ENCODE measurements around the gene RTL10. TPM values are rescaled to one million over a fixed set of nuclear protein-coding genes. Genes with fewer than 3 reads are reported as not detected.

The RTL10 gene
- total and polyA plus RNA-seq, 2 of the 13 experiments (the other 11 are each of a cell fraction or from before 2014, with no cell fraction given) = 14.1 to 15.8 TPM

GRCh38 chr22:19880786-19881569 lies 26.3 kb upstream of the RTL10 start (continued):
- TF ChIP-seq TERF1 (CRISPR knock-in tag; IDR thresholded peaks at IDR 0.05) = no peak
- no peak for TF ChIP-seq ATF6 (CRISPR knock-in tag; conservative IDR thresholded peaks at IDR 0.05)
- TF ChIP-seq IRF2 (CRISPR knock-in tag; IDR thresholded peaks at IDR 0.05) = peak; percentile 71
- no peak for TF ChIP-seq PBX3 (CRISPR knock-in tag; IDR thresholded peaks at IDR 0.05; ENCODE audit: borderline replicate concordance)
- TF ChIP-seq USF2 (IDR thresholded peaks at IDR 0.05; ENCODE audit: low read depth, low read length) = no peak
- TF ChIP-seq USF2 (CRISPR knock-in tag; IDR thresholded peaks at IDR 0.05; ENCODE audit: borderline replicate concordance) = no peak
- no peak for TF ChIP-seq ZNF468 (CRISPR knock-in tag; IDR thresholded peaks at IDR 0.05)
- no peak for TF ChIP-seq ZNF607 (CRISPR knock-in tag; IDR thresholded peaks at IDR 0.05; ENCODE audit: borderline replicate concordance)
- TF ChIP-seq ZMYM3 (CRISPR knock-in tag; IDR thresholded peaks at IDR 0.05) = 0 out of 2 replicates have a peak, but pooled peaks have one; percentile 22
- no peak for TF ChIP-seq ONECUT2 (CRISPR knock-in tag; IDR thresholded peaks at IDR 0.05)
- TF ChIP-seq KLF11 (CRISPR knock-in tag; IDR thresholded peaks at IDR 0.05) = 0 out of 2 replicates have a peak, but pooled peaks have one; percentile 20
- no peak for TF ChIP-seq AKNA (CRISPR knock-in tag; IDR thresholded peaks at IDR 0.05; ENCODE audit: borderline replicate concordance)
- TF ChIP-seq PCBP2 (optimal IDR thresholded peaks at IDR 0.05; ENCODE audit: low read depth, low read length, poor library complexity, severe bottlenecking) = no peak
- TF ChIP-seq CSRNP1 (CRISPR knock-in tag; IDR thresholded peaks at IDR 0.05) = peak; percentile 42; the same call in 1 of the 2 replicates

Measured in HepG2 (cell line).